Pancreas (tissue), 10 donors: ENCODE measurements around the gene U2AF2. TPM values are rescaled to one million over a fixed set of nuclear protein-coding genes. Genes with fewer than 3 reads are reported as not detected.
A peak's percentile ranks its signal among the peaks of the same experiment; 100 is the strongest.

Experiments
- ATAC-seq, 4 donors: fragments of 200-7000 bp; cut with Tn5 transposase; one replicate each; pipeline versions ENCODE4 v1.8.0 to v1.9.1; 2020; ENCODE audit warnings: mild to moderate bottlenecking in 4 of 4, moderate library complexity in 4 of 4
- DNase-seq, 6 donors: peaks; one replicate each; pipeline ENCODE4 v3.0.0-alpha.2; 2020
- FAIRE-seq: peaks from 2 replicates; lab custom pipeline; 2012; peaks lifted over from hg19 to GRCh38; lab: Jason Lieb, UNC
- H3K27ac ChIP-seq, 4 donors: fragments of 200-600 bp; sonication (generic); 1 replicate in 3 of 4; 2 replicates in 1 of 4; pipeline versions ENCODE4 v1.5.0 to v1.8.0; 2020
- H3K27me3 ChIP-seq, 4 donors: fragments of 200-600 bp; one replicate each; pipeline ENCODE4 v1.8.0; 2021
- H3K36me3 ChIP-seq, 3 donors: fragments of 200-600 bp; sonication (generic) in 1 of 3; one replicate each; pipeline versions ENCODE4 v1.5.0 to v1.8.0; 2020 to 2021
- H3K4me1 ChIP-seq, 3 donors: fragments of 200-600 bp; one replicate each; pipeline ENCODE4 v1.8.0; 2021
- H3K4me3 ChIP-seq, 4 donors: fragments of 200-600 bp; sonication (generic) in 2 of 4; one replicate each; pipeline versions ENCODE4 v1.5.0 to v1.8.0; 2020 to 2021
- H3K9me3 ChIP-seq, 4 donors: fragments of 200-600 bp; one replicate each; pipeline ENCODE4 v1.8.0; 2021
- WGBS, 2 donors: extraction: QIAGEN DNeasy Blood & Tissue Kit; methylation state at CpG; one replicate each; pipeline ENCODE4 v1.1.7; 2013; 5-methylcytosine and 5-hydroxymethylcytosine counted together
- intact Hi-C, 3 donors: fragments of 100-400 bp; cut with DNase I; formaldehyde crosslinking; loops; one replicate each; pipeline versions ENCODE4 v1.11.1 to v1.14.2; 2022
- polyA plus RNA-seq, 2 donors: library from polyadenylated mRNA; stranded (reverse); fragments of 200-250 nt; gene quantifications; one replicate each; pipeline ENCODE4 v1.2.3, GENCODE V29; 2013
- total RNA-seq, 6 donors: library from RNA; stranded (reverse); fragmentation: NEBNext Ultra II Directional in 4 of 6; extraction: Animal tissue kit (Norgen Biotek cat#: 25700) in 4 of 6; gene quantifications; one replicate each; pipeline versions ENCODE4 v1.2.1 to v1.2.4, GENCODE V29; 2021 to 2023
- TF ChIP-seq, protein P1 (sequence below), 4 donors: fragments of 200-600 bp; sonication (generic) in 3 of 4; IDR thresholded peaks; one replicate each; pipeline versions ENCODE4 v1.5.0 to v1.8.0; 2021; ENCODE audit warnings: antibody characterized with exemption in 4 of 4
- donor health status: healthy with polysubstance abuse.
- donor health status: DM: no; HTN: no; CAD: no; lungs with moderate emphysema.
- donor health status: DM: no; HTN: no; CAD: no.
- donor health status: control.
- donor health status: control.
- donor health status: Bipolar disorder and iron deficiency.
- donor health status: DM: yes; HTN: yes; CAD: no.
- donor health status: DM: no; HTN: no; CAD: no.
- donor health status: DM: no; HTN: no; CAD: no.
- donor health status: DM: yes; HTN: yes; CAD: no.

The U2AF2 gene
- total and polyA plus RNA-seq, 8 donors = 38.4 to 113 (median 62.4) TPM

DNA sequence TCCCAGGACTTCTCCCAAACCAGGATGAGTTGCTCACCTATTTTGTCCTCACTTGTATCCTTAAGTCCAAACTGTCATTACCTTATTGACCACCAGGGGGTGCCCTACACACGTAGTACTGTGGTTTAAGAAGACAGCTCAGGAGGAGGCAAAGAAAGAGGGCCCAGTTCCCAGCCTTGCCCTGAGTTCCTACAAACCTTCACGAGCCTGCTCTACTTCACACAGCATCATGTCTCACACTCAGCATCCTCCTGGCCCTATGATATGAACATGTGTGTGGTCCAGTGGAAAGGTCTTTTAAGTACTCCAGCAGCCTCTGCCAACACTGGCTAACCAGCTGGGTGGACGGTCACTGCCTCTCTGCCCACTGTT lies 22.4 kb upstream of the U2AF2 start:
- no peak overlapping the region for H3K4me3 ChIP-seq
- ATAC-seq (peak; percentile 70 to 85 (median 78)), DNase-seq (peak in 4 of 6 donors; percentile 79 to 90 (median 86)), FAIRE-seq (no peak)
- TF ChIP-seq, protein P1, sequence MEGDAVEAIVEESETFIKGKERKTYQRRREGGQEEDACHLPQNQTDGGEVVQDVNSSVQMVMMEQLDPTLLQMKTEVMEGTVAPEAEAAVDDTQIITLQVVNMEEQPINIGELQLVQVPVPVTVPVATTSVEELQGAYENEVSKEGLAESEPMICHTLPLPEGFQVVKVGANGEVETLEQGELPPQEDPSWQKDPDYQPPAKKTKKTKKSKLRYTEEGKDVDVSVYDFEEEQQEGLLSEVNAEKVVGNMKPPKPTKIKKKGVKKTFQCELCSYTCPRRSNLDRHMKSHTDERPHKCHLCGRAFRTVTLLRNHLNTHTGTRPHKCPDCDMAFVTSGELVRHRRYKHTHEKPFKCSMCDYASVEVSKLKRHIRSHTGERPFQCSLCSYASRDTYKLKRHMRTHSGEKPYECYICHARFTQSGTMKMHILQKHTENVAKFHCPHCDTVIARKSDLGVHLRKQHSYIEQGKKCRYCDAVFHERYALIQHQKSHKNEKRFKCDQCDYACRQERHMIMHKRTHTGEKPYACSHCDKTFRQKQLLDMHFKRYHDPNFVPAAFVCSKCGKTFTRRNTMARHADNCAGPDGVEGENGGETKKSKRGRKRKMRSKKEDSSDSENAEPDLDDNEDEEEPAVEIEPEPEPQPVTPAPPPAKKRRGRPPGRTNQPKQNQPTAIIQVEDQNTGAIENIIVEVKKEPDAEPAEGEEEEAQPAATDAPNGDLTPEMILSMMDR (IDR thresholded peaks at IDR 0.05) = peak; percentile 80 to 95 (median 85)
- no peaks in the 10 kb centered on the region for H3K9me3 ChIP-seq
- no peaks in the 10 kb centered on the region for H3K36me3 ChIP-seq
- no peak overlapping the region for H3K27ac ChIP-seq
- WGBS, 2 donors = 28 to 35% methylated on average over 3 of the region's 3 CpGs
- H3K4me1 ChIP-seq = peaks cover 0 to 15% (median 8%) of the 10 kb centered on the region in 3 donors
- intact Hi-C loops = loop anchor here in 2 of 3 donors (5.0 kb wide), 1 partner anchor 115 kb away; no protein-coding TSS in a partner anchor
- H3K27me3 ChIP-seq = no peaks in the 10 kb centered on the region

DNA sequence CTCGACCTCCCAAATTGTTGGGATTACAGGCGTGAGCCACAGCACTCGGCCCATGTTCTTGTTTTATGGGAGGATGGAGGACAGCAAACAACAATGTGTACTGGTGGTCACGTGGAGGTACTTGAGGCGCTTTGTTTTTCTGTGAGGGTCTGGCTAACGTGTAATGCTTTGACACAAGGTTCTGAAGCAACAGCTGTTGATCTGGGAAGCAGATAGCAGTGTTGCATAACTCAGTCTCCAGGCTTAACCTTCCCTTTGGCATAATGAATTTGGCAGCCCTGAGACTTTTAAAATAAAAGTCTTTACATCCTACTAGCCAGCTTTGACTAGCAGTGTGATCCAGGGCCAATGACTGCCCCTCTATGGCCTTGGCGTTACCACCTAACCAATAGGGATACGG lies 21.0 kb upstream of the U2AF2 start:
- FAIRE-seq (no peak), ATAC-seq (no peak), DNase-seq (peak in 2 of 6 donors; percentile 27 to 29)
- TF ChIP-seq, protein P1 (IDR thresholded peaks at IDR 0.05) = no peak
- Histone ChIP-seq H3K36me3 (no peaks in the 10 kb centered on the region), H3K9me3 (no peaks in the 10 kb centered on the region), H3K27ac (peak overlapping the region in 1 of 4 donors; percentile 84), H3K27me3 (no peaks in the 10 kb centered on the region), H3K4me1 (peaks cover 0 to 15% (median 8%) of the 10 kb centered on the region in 3 donors), H3K4me3 (no peak overlapping the region)
- intact Hi-C loops = loop anchor here in 2 of 3 donors (5.0 kb wide), 1 partner anchor 117 kb away; no protein-coding TSS in a partner anchor
- WGBS, 2 donors = 78 to 79% methylated on average over 8 of the region's 8 CpGs

DNA sequence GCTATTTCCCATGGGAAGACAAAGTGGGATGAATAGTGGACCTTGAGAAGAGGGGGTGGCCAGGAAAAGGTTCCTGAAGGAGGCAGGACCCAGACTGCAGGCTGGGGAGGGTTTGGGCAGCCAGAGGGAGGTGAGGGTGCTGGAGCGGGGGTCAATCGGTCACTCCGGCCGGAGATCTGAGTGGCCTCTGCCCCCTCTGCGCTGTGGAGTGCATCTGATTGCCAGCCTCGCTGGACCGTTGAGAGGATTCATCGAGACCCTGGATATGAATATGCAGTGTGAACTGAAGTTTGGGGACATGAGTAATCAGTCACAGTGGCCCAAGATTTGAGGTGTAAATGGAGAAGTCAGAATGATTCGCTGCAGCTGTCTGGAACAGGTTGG lies 19.5 kb upstream of the U2AF2 start:
- WGBS, 2 donors = 2 to 3% methylated on average over 9 of the region's 9 CpGs
- Histone ChIP-seq H3K27me3 (no peaks in the 10 kb centered on the region), H3K27ac (peak overlapping the region; percentile 84 to 94 (median 92)), H3K36me3 (no peaks in the 10 kb centered on the region), H3K4me3 (peak overlapping the region; percentile 66 to 99 (median 95)), H3K9me3 (no peaks in the 10 kb centered on the region), H3K4me1 (peaks cover 8 to 20% (median 11%) of the 10 kb centered on the region in 3 donors)
- FAIRE-seq (no peak), ATAC-seq (no peak), DNase-seq (peak in 2 of 6 donors; percentile 18 to 60)
- TF ChIP-seq, protein P1 (IDR thresholded peaks at IDR 0.05) = no peak
- intact Hi-C loops = no loop called here

DNA sequence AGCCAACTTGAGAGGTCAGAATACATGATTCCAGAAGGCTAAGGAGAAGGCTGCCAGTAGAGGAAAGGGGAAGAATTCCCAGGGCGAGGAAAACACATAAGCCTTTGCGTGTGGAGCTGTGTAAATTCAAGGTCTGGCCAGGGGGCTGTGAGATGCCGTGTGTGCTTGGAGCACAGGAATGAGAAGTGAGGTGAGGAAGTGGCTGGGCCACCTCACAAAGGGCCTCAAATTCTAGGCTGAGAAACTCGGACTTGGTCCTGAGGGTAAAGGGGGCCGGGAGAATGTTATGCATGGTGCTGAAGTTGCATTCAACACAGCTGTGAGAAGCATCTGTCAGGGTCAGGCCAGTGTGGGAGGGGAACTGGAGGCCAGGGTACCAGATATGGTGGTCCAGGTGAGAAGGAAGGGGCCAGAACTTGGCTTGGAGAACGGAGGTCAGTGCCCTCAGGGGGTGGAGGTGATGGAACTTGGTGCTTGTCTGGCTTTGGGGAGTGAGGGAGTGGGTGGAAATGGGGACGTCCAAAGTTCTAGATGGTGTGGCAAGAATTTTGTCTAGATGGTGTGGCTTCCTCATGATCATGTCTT lies 18.9 kb upstream of the U2AF2 start:
- Histone ChIP-seq H3K9me3 (no peaks in the 10 kb centered on the region), H3K27me3 (no peaks in the 10 kb centered on the region), H3K36me3 (no peaks in the 10 kb centered on the region), H3K4me1 (peaks cover 8 to 22% (median 13%) of the 10 kb centered on the region in 3 donors), H3K4me3 (peak overlapping the region; percentile 66 to 99 (median 95)), H3K27ac (peak overlapping the region in 3 of 4 donors; percentile 84 to 94 (median 92))
- no peak for ATAC-seq
- intact Hi-C loops = no loop called here
- TF ChIP-seq, protein P1 (IDR thresholded peaks at IDR 0.05) = no peak
- DNase-seq = peak in 2 of 6 donors; percentile 23 to 30
- no peak for FAIRE-seq
- 35 to 45% methylated on average over 7 of the region's 7 CpGs for WGBS, 2 donors

DNA sequence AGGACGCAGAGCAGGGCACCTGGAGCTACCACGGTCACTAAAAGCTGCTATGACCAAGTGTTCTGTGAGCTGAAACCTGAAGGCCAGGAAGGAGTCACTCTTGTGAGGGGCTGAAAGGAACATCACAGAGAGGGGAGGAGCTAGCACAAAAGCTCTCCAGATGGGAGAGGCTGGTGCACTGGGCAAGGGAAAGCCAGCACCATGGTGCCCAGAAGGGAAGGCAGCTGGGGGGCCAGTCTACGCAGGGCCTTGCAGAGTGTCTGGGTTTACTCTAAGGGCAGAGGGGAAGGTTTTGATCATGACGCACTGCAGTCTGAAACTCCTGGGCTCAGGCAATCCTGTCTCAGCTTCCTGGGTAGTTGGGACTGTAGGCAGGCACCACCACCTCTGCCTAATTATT lies 18.1 kb upstream of the U2AF2 start:
- DNase-seq (peak in 2 of 6 donors; percentile 28 to 37), ATAC-seq (no peak), FAIRE-seq (no peak)
- Histone ChIP-seq H3K36me3 (no peaks in the 10 kb centered on the region), H3K4me3 (no peak overlapping the region), H3K27ac (no peak overlapping the region), H3K4me1 (peaks cover 8 to 22% (median 13%) of the 10 kb centered on the region in 3 donors), H3K9me3 (no peaks in the 10 kb centered on the region), H3K27me3 (no peaks in the 10 kb centered on the region)
- intact Hi-C loops = no loop called here
- TF ChIP-seq, protein P1 (IDR thresholded peaks at IDR 0.05) = no peak
- WGBS, 2 donors = 77 to 84% methylated on average over 4 of the region's 4 CpGs
